H9 (cell line): Measurements from ENCODE around the gene PFDN1. TPM values are rescaled to one million over a fixed set of nuclear protein-coding genes. Genes with fewer than 3 reads are reported as not detected.

Source experiments
- DNase-seq: peaks from one replicate; pipeline ENCODE4 v3.0.0-alpha.2; 2017
- H2AFZ ChIP-seq: one replicate; pipeline ENCODE4 v1.6.1; 2013; ENCODE audit warnings: mild to moderate bottlenecking, low read length, control low read depth, moderate library complexity
- H2AK5ac ChIP-seq: 2 replicates; pipeline ENCODE4 v1.6.1; 2013; ENCODE audit warnings: low read length, control low read depth, mixed read lengths; ENCODE audit not compliant: insufficient read length
- H2BK120ac ChIP-seq: one replicate; pipeline ENCODE4 v1.6.1; 2013; ENCODE audit warnings: low read depth, mild to moderate bottlenecking, low read length, control low read depth, inconsistent platforms; ENCODE audit not compliant: poor library complexity, severe bottlenecking
- H2BK12ac ChIP-seq: 2 replicates; pipeline ENCODE4 v1.6.1; 2013; ENCODE audit warnings: low read length, control low read depth, mixed read lengths, low read depth; ENCODE audit not compliant: insufficient read length
- H2BK15ac ChIP-seq: 2 replicates; pipeline ENCODE4 v1.6.1; 2013; ENCODE audit warnings: low read depth, low read length, control low read depth
- H2BK20ac ChIP-seq: one replicate; pipeline ENCODE4 v1.6.1; 2013; ENCODE audit warnings: low read depth, mild to moderate bottlenecking, low read length, control low read depth, inconsistent platforms; ENCODE audit not compliant: poor library complexity, severe bottlenecking
- H2BK5ac ChIP-seq: 2 replicates; pipeline ENCODE4 v1.6.1; 2013; ENCODE audit warnings: low read length, control low read depth, mixed read lengths; ENCODE audit not compliant: insufficient read length
- H3K14ac ChIP-seq: 2 replicates; pipeline ENCODE4 v1.6.1; 2013; ENCODE audit warnings: low read length, control low read depth; ENCODE audit not compliant: insufficient read depth
- H3K18ac ChIP-seq: 2 replicates; pipeline ENCODE4 v1.6.1; 2013; ENCODE audit warnings: low read depth, mild to moderate bottlenecking, mixed read lengths, low read length, control low read depth; ENCODE audit not compliant: insufficient read length
- H3K23ac ChIP-seq: 2 replicates; pipeline ENCODE4 v1.6.1; 2013; ENCODE audit warnings: low read length, control low read depth, mixed read lengths, low read depth; ENCODE audit not compliant: insufficient read length
- H3K23me2 ChIP-seq: 2 replicates; pipeline ENCODE4 v1.6.1; 2013; ENCODE audit warnings: low read depth, mild to moderate bottlenecking, mixed read lengths, low read length, control low read depth; ENCODE audit not compliant: insufficient read length, poor library complexity, severe bottlenecking
- H3K27ac ChIP-seq: 2 replicates; pipeline ENCODE4 v1.5.1; 2013; ENCODE audit warnings: low read length, control low read depth, mixed read lengths, low read depth; ENCODE audit not compliant: insufficient read length
- H3K27me3 ChIP-seq: 2 replicates; pipeline ENCODE4 v1.6.1; 2013; ENCODE audit warnings: low read length, control low read depth, inconsistent platforms; ENCODE audit not compliant: insufficient read depth
- H3K4ac ChIP-seq: 2 replicates; pipeline ENCODE4 v1.6.1; 2013; ENCODE audit warnings: low read depth, mild to moderate bottlenecking, control low read depth, inconsistent platforms, low read length, moderate library complexity
- H3K4me1 ChIP-seq: 2 replicates; pipeline ENCODE4 v1.6.1; 2013; ENCODE audit warnings: low read length, control low read depth, inconsistent platforms; ENCODE audit not compliant: insufficient read depth
- H3K4me2 ChIP-seq: 2 replicates; pipeline ENCODE4 v1.6.1; 2013; ENCODE audit warnings: low read length, control low read depth, mixed read lengths; ENCODE audit not compliant: insufficient read length, insufficient read depth
- H3K56ac ChIP-seq: 2 replicates; pipeline ENCODE4 v1.6.1; 2013; ENCODE audit warnings: low read depth, mild to moderate bottlenecking, mixed read lengths, low read length, control low read depth; ENCODE audit not compliant: insufficient read length
- H3K79me1 ChIP-seq: 2 replicates; pipeline ENCODE4 v1.6.1; 2013; ENCODE audit warnings: low read depth, mild to moderate bottlenecking, moderate library complexity, low read length, control low read depth, inconsistent platforms; ENCODE audit not compliant: insufficient read depth, poor library complexity, severe bottlenecking
- H3K79me2 ChIP-seq: 2 replicates; pipeline ENCODE4 v1.6.1; 2013; ENCODE audit warnings: low read length, control low read depth, inconsistent platforms; ENCODE audit not compliant: insufficient read depth
- H3K9ac ChIP-seq: 2 replicates; pipeline ENCODE4 v1.6.1; 2013; ENCODE audit warnings: low read length, control low read depth, mixed read lengths; ENCODE audit not compliant: insufficient read length; ENCODE audit errors: extremely low read depth
- H3K9me3 ChIP-seq: one replicate; pipeline ENCODE4 v1.6.1; 2013; ENCODE audit warnings: low read depth, low read length, inconsistent platforms; ENCODE audit not compliant: control insufficient read depth
- H3T11ph ChIP-seq: one replicate; pipeline ENCODE4 v1.6.1; 2013; ENCODE audit warnings: mild to moderate bottlenecking, low read length, control low read depth, inconsistent platforms
- H4K20me1 ChIP-seq: one replicate; pipeline ENCODE4 v1.6.1; 2013; ENCODE audit not compliant: control insufficient read depth, insufficient read length, insufficient read depth
- H4K5ac ChIP-seq: 2 replicates; pipeline ENCODE4 v1.6.1; 2013; ENCODE audit warnings: low read depth, mild to moderate bottlenecking, mixed read lengths, low read length, control low read depth; ENCODE audit not compliant: insufficient read length
- H4K8ac ChIP-seq: replicated peaks from 2 replicates; pipeline ENCODE4 v1.6.1; 2013; ENCODE audit warnings: low read length, control low read depth, mixed read lengths, low read depth; ENCODE audit not compliant: insufficient read length
- H4K91ac ChIP-seq: 2 replicates; pipeline ENCODE4 v1.6.1; 2013; ENCODE audit warnings: low read depth, mild to moderate bottlenecking, moderate library complexity, mixed read lengths, low read length, control low read depth; ENCODE audit not compliant: insufficient read length
- H3K27ac Mint-ChIP-seq, 3 experiments: 2 replicates in 2 of 3; 3 replicates in 1 of 3; pipeline ENCODE4 v1.8.0; 2020 to 2021; ENCODE audit warnings: mixed read lengths in 3 of 3, mild to moderate bottlenecking in 1 of 3, moderate library complexity in 1 of 3
- H3K27me3 Mint-ChIP-seq: 2 replicates; pipeline ENCODE4 v1.8.0; 2021; ENCODE audit warnings: low read depth, mild to moderate bottlenecking, moderate library complexity, mixed read lengths
- H3K36me3 Mint-ChIP-seq, 3 experiments: 2 replicates in 2 of 3; 3 replicates in 1 of 3; pipeline ENCODE4 v1.8.0; 2020 to 2021; ENCODE audit warnings: low read depth in 3 of 3, mixed read lengths in 3 of 3; ENCODE audit not compliant: insufficient read depth in 1 of 3
- H3K4me1 Mint-ChIP-seq, 2 experiments: 2 replicates each; pipeline ENCODE4 v1.8.0; 2020; ENCODE audit warnings: mixed read lengths in 2 of 2
- H3K4me3 Mint-ChIP-seq, 2 experiments: 2 replicates in 1 of 2; 3 replicates in 1 of 2; pipeline ENCODE4 v1.8.0; 2020 to 2021; ENCODE audit warnings: mild to moderate bottlenecking in 2 of 2, mixed read lengths in 2 of 2, moderate library complexity in 1 of 2
- H3K9me3 Mint-ChIP-seq, 2 experiments: 2 replicates in 1 of 2; 3 replicates in 1 of 2; pipeline ENCODE4 v1.8.0; 2020; ENCODE audit warnings: mild to moderate bottlenecking in 2 of 2, mixed read lengths in 2 of 2, moderate library complexity in 1 of 2
- CTCF ChIP-seq: fragments of 200-600 bp; sonication (generic); conservative IDR thresholded peaks from 3 replicates; pipeline ENCODE4 v1.8.0; 2021; ENCODE audit warnings: antibody characterized with exemption, mild to moderate bottlenecking
- WGBS: extraction: QIAGEN DNeasy Blood & Tissue Kit; methylation state at CpG from one replicate; pipeline ENCODE4 v1.1.7; 2013; ENCODE audit warnings: missing lambda C conversion rate, low lambda C conversion rate, mixed read lengths; ENCODE audit not compliant: insufficient read length; ENCODE audit errors: extremely low coverage; 5-methylcytosine and 5-hydroxymethylcytosine counted together
- total RNA-seq: library from RNA; stranded (reverse); gene quantifications from 2 replicates; pipeline ENCODE4 v1.2.1, GENCODE V29; 2021

PFDN1 gene
- total RNA-seq, 1 experiment from 2014 or later = 58.3 TPM

DNA sequence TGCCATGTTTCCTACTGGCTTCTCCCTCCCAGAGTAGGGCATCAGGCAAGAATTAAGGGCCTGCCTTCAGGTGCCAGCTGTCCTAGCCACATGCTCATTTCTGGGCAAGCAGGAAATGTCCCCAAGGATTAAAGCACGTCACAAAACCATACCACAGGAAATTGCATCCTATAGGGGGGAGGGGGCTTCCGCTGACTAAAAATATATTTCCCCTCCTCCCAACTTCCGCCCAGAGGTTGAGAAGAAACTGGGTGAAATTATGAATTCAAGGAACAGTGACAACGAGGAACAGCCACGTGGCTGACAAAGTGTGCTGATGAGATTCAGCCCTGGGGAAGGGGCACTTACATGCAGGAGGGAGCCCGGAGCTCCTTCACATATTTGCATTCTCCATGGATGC is 39.4 kb upstream of the PFDN1 start:
- Histone ChIP-seq H3K9me3 (no peaks in the 10 kb centered on the region), H4K5ac (no peak overlapping the region), H2AK5ac (no peak overlapping the region), H2BK12ac (no peak overlapping the region), H3K23me2 (peaks cover 11% of the 10 kb centered on the region), H3K23ac (no peak overlapping the region), H3K4me2 (no peak overlapping the region), H3T11ph (no peak overlapping the region), H3K18ac (no peak overlapping the region), H3K9ac (no peak overlapping the region), H2BK20ac (no peak overlapping the region), H3K27me3 (peaks cover 3% of the 10 kb centered on the region; the same call in 1 of the 2 replicates), H3K79me1 (no peaks in the 10 kb centered on the region), H4K91ac (no peak overlapping the region), H3K79me2 (no peaks in the 10 kb centered on the region), H4K8ac (no peak overlapping the region), H2BK120ac (no peak overlapping the region), H3K56ac (no peak overlapping the region), H3K4me1 (no peaks in the 10 kb centered on the region; the same call in 1 of the 2 replicates), H2BK5ac (no peak overlapping the region), H4K20me1 (no peaks in the 10 kb centered on the region), H3K4ac (no peak overlapping the region), H2AFZ (no peak overlapping the region), H2BK15ac (no peak overlapping the region), H3K14ac (no peak overlapping the region), H3K27ac (no peak overlapping the region)
- no peak for DNase-seq
- H3K27me3 Mint-ChIP-seq = peaks cover 16% of the 10 kb centered on the region
- no peak overlapping the region for H3K4me3 Mint-ChIP-seq
- TF ChIP-seq CTCF = no peak
- H3K9me3 Mint-ChIP-seq = no peaks in the 10 kb centered on the region
- WGBS = no CpG with 5 or more reads among the region's 6 CpGs
- peaks cover 0 to 4% (median 0%) of the 10 kb centered on the region in 3 experiments; a peak in 2 of 7 replicates for H3K36me3 Mint-ChIP-seq
- peaks cover 16 to 22% of the 10 kb centered on the region in 2 experiments for H3K4me1 Mint-ChIP-seq
- H3K27ac Mint-ChIP-seq = no peak overlapping the region
